Naive thymus-derived CD4-positive, alpha-beta T cell (primary cell): ENCODE measurements around the gene NRIP1. TPM values are rescaled to one million over a fixed set of nuclear protein-coding genes. Genes with fewer than 3 reads are reported as not detected.

ENCODE experiments used
- ATAC-seq: fragments of 150-1000 bp; cut with Tn5 transposase; 2 replicates; pipeline ENCODE4 v1.10.0; 2021; ENCODE audit warnings: mild to moderate bottlenecking, moderate library complexity
- CTCF ChIA-PET: fragments of 350-600 bp; sonication (Branson Sonifier 250); formaldehyde crosslinking; loops from one replicate; lab custom pipeline; 2021; ENCODE audit warnings: antibody characterized with exemption; lab: Charles Lee
- POLR2A ChIA-PET: fragments of 350-600 bp; sonication (Branson Sonifier 250); formaldehyde crosslinking; loops from one replicate; lab custom pipeline; 2021; ENCODE audit warnings: antibody characterized with exemption, inconsistent platforms; lab: Charles Lee
- DNase-seq, 9 donors: peaks; one replicate each; pipeline versions ENCODE4 v3.0.0 to v3.0.0-alpha.2; 2020 to 2022; ENCODE audit warnings: mixed read lengths in 1 of 9
- H3K27ac ChIP-seq: one replicate; pipeline ENCODE4 v1.7.0; 2013; ENCODE audit warnings: mild to moderate bottlenecking, low read depth, low read length, moderate library complexity
- H3K27me3 ChIP-seq, 2 donors: one replicate each; pipeline ENCODE4 v1.7.0; 2013; ENCODE audit warnings: low read length in 2 of 2, mild to moderate bottlenecking in 2 of 2, moderate library complexity in 2 of 2; ENCODE audit not compliant: control insufficient read depth in 2 of 2, insufficient read depth in 2 of 2
- H3K36me3 ChIP-seq, 3 experiments: 1 replicate in 2 of 3; 2 replicates in 1 of 3; pipeline ENCODE4 v1.7.0; 2013; ENCODE audit warnings: low read length in 3 of 3, mild to moderate bottlenecking in 3 of 3, moderate library complexity in 1 of 3; ENCODE audit not compliant: insufficient read depth in 3 of 3, control insufficient read depth in 2 of 3
- H3K4me1 ChIP-seq, 2 donors: one replicate each; pipeline ENCODE4 v1.7.0; 2013; ENCODE audit warnings: low read length in 2 of 2, mild to moderate bottlenecking in 2 of 2, moderate library complexity in 1 of 2; ENCODE audit not compliant: control insufficient read depth in 2 of 2, insufficient read depth in 2 of 2
- H3K4me3 ChIP-seq: 2 replicates; pipeline ENCODE4 v1.7.0; 2013; ENCODE audit warnings: mild to moderate bottlenecking, low read length
- H3K9me3 ChIP-seq, 3 experiments: 1 replicate in 2 of 3; 2 replicates in 1 of 3; pipeline ENCODE4 v1.7.0; 2013; ENCODE audit warnings: low read length in 3 of 3; ENCODE audit not compliant: control insufficient read depth in 2 of 3
- H3K27ac Mint-ChIP-seq, 9 donors: one replicate each; pipeline ENCODE4 v1.8.0; 2020 to 2022; ENCODE audit warnings: mixed read lengths in 9 of 9, mild to moderate bottlenecking in 8 of 9, moderate library complexity in 5 of 9, inconsistent platforms in 2 of 9
- H3K27me3 Mint-ChIP-seq, 5 donors: one replicate each; pipeline ENCODE4 v1.8.0; 2021 to 2022; ENCODE audit warnings: mixed read lengths in 5 of 5, mild to moderate bottlenecking in 1 of 5
- H3K36me3 Mint-ChIP-seq, 5 donors: one replicate each; pipeline ENCODE4 v1.8.0; 2020 to 2022; ENCODE audit warnings: mixed read lengths in 5 of 5, mild to moderate bottlenecking in 3 of 5, inconsistent platforms in 1 of 5
- H3K4me1 Mint-ChIP-seq, 7 donors: one replicate each; pipeline ENCODE4 v1.8.0; 2020 to 2022; ENCODE audit warnings: mixed read lengths in 7 of 7, mild to moderate bottlenecking in 3 of 7, inconsistent platforms in 1 of 7
- H3K4me3 Mint-ChIP-seq, 10 donors: one replicate each; pipeline ENCODE4 v1.8.0; 2020 to 2022; ENCODE audit warnings: mild to moderate bottlenecking in 10 of 10, mixed read lengths in 10 of 10, moderate library complexity in 6 of 10, inconsistent platforms in 2 of 10
- H3K9me3 Mint-ChIP-seq, 11 donors: one replicate each; pipeline ENCODE4 v1.8.0; 2020 to 2022; ENCODE audit warnings: mixed read lengths in 11 of 11, mild to moderate bottlenecking in 4 of 11, inconsistent platforms in 1 of 11, moderate library complexity in 1 of 11
- intact Hi-C, 2 donors: fragments of 100-400 bp; cut with micrococcal nuclease; formaldehyde crosslinking; loops; one replicate each; pipeline ENCODE4 v1.15.1; 2023
- polyA plus RNA-seq, 2 donors: library from polyadenylated mRNA; unstranded; fragments of 300-500 nt; fragmentation: Illumina TruSeq; gene quantifications; one replicate each; pipeline ENCODE4 v1.2.3, GENCODE V29; 2021
- total RNA-seq, 6 experiments: library from RNA in 5 of 6; stranded (reverse) in 5 of 6; gene quantifications; 1 replicate in 5 of 6; 2 replicates in 1 of 6; pipeline ENCODE4 v1.2.3 and lab custom pipeline; 2021 to 2026

NRIP1 gene
- total and polyA plus RNA-seq, 7 experiments from 2014 or later = 13.8 to 42.6 (median 35.2) TPM

GRCh38 chr21:14923468-14923867, 141.3 kb downstream of the NRIP1 start:
- Histone ChIP-seq H3K4me1 (no peaks in the 10 kb centered on the region), H3K4me3 (no peak overlapping the region), H3K36me3 (no peaks in the 10 kb centered on the region), H3K27ac (no peak overlapping the region), H3K27me3 (no peaks in the 10 kb centered on the region), H3K9me3 (no peaks in the 10 kb centered on the region)
- no peak for DNase-seq
- no peak overlapping the region for H3K4me3 Mint-ChIP-seq
- no peaks in the 10 kb centered on the region for H3K36me3 Mint-ChIP-seq
- ChIA-PET POLR2A (no interaction called here), CTCF (interaction anchor here (0.6 kb wide), 1 partner anchor 546 kb away, joined by 3 read pairs; no protein-coding TSS in a partner anchor)
- ATAC-seq = no peak
- peaks cover 0 to 12% (median 6%) of the 10 kb centered on the region in 5 donors for H3K27me3 Mint-ChIP-seq
- peaks cover 0 to 2% (median 0%) of the 10 kb centered on the region in 11 donors for H3K9me3 Mint-ChIP-seq
- no peak overlapping the region for H3K27ac Mint-ChIP-seq
- no peaks in the 10 kb centered on the region for H3K4me1 Mint-ChIP-seq
- intact Hi-C loops = no loop called here

GRCh38 chr21:14922980-14923379, 141.8 kb downstream of the NRIP1 start:
- no peaks in the 10 kb centered on the region for H3K4me1 ChIP-seq
- no peaks in the 10 kb centered on the region for H3K9me3 ChIP-seq
- ATAC-seq (no peak), DNase-seq (no peak)
- peaks cover 0 to 2% (median 0%) of the 10 kb centered on the region in 11 donors for H3K9me3 Mint-ChIP-seq
- ChIA-PET CTCF (interaction anchor here (0.6 kb wide), 1 partner anchor 547 kb away, joined by 3 read pairs; no protein-coding TSS in a partner anchor), POLR2A (no interaction called here)
- H3K36me3 Mint-ChIP-seq = no peaks in the 10 kb centered on the region
- no peak overlapping the region for H3K27ac ChIP-seq
- no peak overlapping the region for H3K27ac Mint-ChIP-seq
- H3K4me3 Mint-ChIP-seq = no peak overlapping the region
- intact Hi-C loops = no loop called here
- H3K4me3 ChIP-seq = no peak overlapping the region
- peaks cover 0 to 12% (median 6%) of the 10 kb centered on the region in 5 donors for H3K27me3 Mint-ChIP-seq
- H3K27me3 ChIP-seq = no peaks in the 10 kb centered on the region
- H3K4me1 Mint-ChIP-seq = no peaks in the 10 kb centered on the region
- H3K36me3 ChIP-seq = no peaks in the 10 kb centered on the region

GRCh38 chr21:14918527-14918926, 146.3 kb downstream of the NRIP1 start:
- intact Hi-C loops = no loop called here
- Histone ChIP-seq H3K27me3 (no peaks in the 10 kb centered on the region), H3K4me1 (no peaks in the 10 kb centered on the region), H3K9me3 (no peaks in the 10 kb centered on the region), H3K27ac (no peak overlapping the region), H3K36me3 (no peaks in the 10 kb centered on the region), H3K4me3 (no peak overlapping the region)
- Mint-ChIP-seq H3K27me3 (peaks cover 0 to 9% (median 6%) of the 10 kb centered on the region in 5 donors), H3K9me3 (no peaks in the 10 kb centered on the region), H3K4me1 (no peaks in the 10 kb centered on the region), H3K27ac (no peak overlapping the region), H3K4me3 (no peak overlapping the region), H3K36me3 (no peaks in the 10 kb centered on the region)
- no peak for ATAC-seq
- DNase-seq = no peak
- ChIA-PET CTCF (no interaction called here), POLR2A (no interaction called here)

GRCh38 chr21:14917762-14918161, 147.0 kb downstream of the NRIP1 start:
- intact Hi-C loops = no loop called here
- Mint-ChIP-seq H3K4me1 (no peaks in the 10 kb centered on the region), H3K36me3 (no peaks in the 10 kb centered on the region), H3K4me3 (no peak overlapping the region), H3K9me3 (no peaks in the 10 kb centered on the region), H3K27me3 (peaks cover 0 to 3% (median 1%) of the 10 kb centered on the region in 5 donors), H3K27ac (no peak overlapping the region)
- Histone ChIP-seq H3K9me3 (no peaks in the 10 kb centered on the region), H3K27me3 (no peaks in the 10 kb centered on the region), H3K4me3 (no peak overlapping the region), H3K4me1 (no peaks in the 10 kb centered on the region), H3K27ac (no peak overlapping the region), H3K36me3 (no peaks in the 10 kb centered on the region)
- DNase-seq (no peak), ATAC-seq (no peak)
- ChIA-PET POLR2A (no interaction called here), CTCF (no interaction called here)

GRCh38 chr21:14916676-14917141, 148.1 kb downstream of the NRIP1 start:
- ChIA-PET CTCF (no interaction called here), POLR2A (no interaction called here)
- no peak for DNase-seq
- no peak for ATAC-seq
- no peaks in the 10 kb centered on the region for H3K4me1 Mint-ChIP-seq
- no peaks in the 10 kb centered on the region for H3K9me3 Mint-ChIP-seq
- Histone ChIP-seq H3K4me1 (no peaks in the 10 kb centered on the region), H3K9me3 (no peaks in the 10 kb centered on the region), H3K4me3 (no peak overlapping the region), H3K27ac (no peak overlapping the region), H3K27me3 (no peaks in the 10 kb centered on the region), H3K36me3 (no peaks in the 10 kb centered on the region)
- no peak overlapping the region for H3K4me3 Mint-ChIP-seq
- peaks cover 0 to 4% (median 0%) of the 10 kb centered on the region in 5 donors for H3K27me3 Mint-ChIP-seq
- no peak overlapping the region for H3K27ac Mint-ChIP-seq
- intact Hi-C loops = no loop called here
- no peaks in the 10 kb centered on the region for H3K36me3 Mint-ChIP-seq

GRCh38 chr21:14913638-14914037, 151.2 kb downstream of the NRIP1 start:
- H3K4me1 ChIP-seq = no peaks in the 10 kb centered on the region
- no peaks in the 10 kb centered on the region for H3K27me3 ChIP-seq
- Mint-ChIP-seq H3K36me3 (no peaks in the 10 kb centered on the region), H3K4me3 (no peak overlapping the region), H3K27ac (no peak overlapping the region), H3K4me1 (no peaks in the 10 kb centered on the region), H3K27me3 (peaks cover 0 to 10% (median 0%) of the 10 kb centered on the region in 5 donors), H3K9me3 (no peaks in the 10 kb centered on the region)
- ATAC-seq (no peak), DNase-seq (no peak)
- ChIA-PET POLR2A (no interaction called here), CTCF (no interaction called here)
- H3K27ac ChIP-seq = no peak overlapping the region
- H3K36me3 ChIP-seq = no peaks in the 10 kb centered on the region
- no peaks in the 10 kb centered on the region for H3K9me3 ChIP-seq
- no peak overlapping the region for H3K4me3 ChIP-seq
- intact Hi-C loops = no loop called here

GRCh38 chr21:14911351-14911750, 153.4 kb downstream of the NRIP1 start:
- no peaks in the 10 kb centered on the region for H3K4me1 ChIP-seq
- H3K4me1 Mint-ChIP-seq = no peaks in the 10 kb centered on the region
- intact Hi-C loops = no loop called here
- no peaks in the 10 kb centered on the region for H3K36me3 Mint-ChIP-seq
- CTCF ChIA-PET = no interaction called here
- H3K27me3 Mint-ChIP-seq = peaks cover 0 to 10% (median 0%) of the 10 kb centered on the region in 5 donors
- POLR2A ChIA-PET = no interaction called here
- ATAC-seq (no peak), DNase-seq (no peak)
- H3K9me3 ChIP-seq = no peaks in the 10 kb centered on the region
- H3K36me3 ChIP-seq = no peaks in the 10 kb centered on the region
- no peak overlapping the region for H3K27ac ChIP-seq
- H3K4me3 ChIP-seq = no peak overlapping the region
- H3K9me3 Mint-ChIP-seq = no peaks in the 10 kb centered on the region
- H3K27me3 ChIP-seq = no peaks in the 10 kb centered on the region
- H3K27ac Mint-ChIP-seq = no peak overlapping the region
- no peak overlapping the region for H3K4me3 Mint-ChIP-seq
